Measurements from ENCODE around the gene UMAD1.

GRCh38 chr7:7779888-7780287 is 139.3 kb downstream of the UMAD1 start:
- TF ChIP-seq CTCF (IDR thresholded peaks at IDR 0.05; ENCODE audit: insufficient read depth, low read length) (no peak), REST (IDR thresholded peaks at IDR 0.05; ENCODE audit: insufficient replicate concordance, low read depth) (no peak), SPI1 (IDR thresholded peaks at IDR 0.05; ENCODE audit: borderline replicate concordance, low read depth) (no peak), POLR2AphosphoS5 (IDR thresholded peaks at IDR 0.05; ENCODE audit: low read depth) (no peak), GABPA (IDR thresholded peaks at IDR 0.05; ENCODE audit: low read depth) (no peak)

Data from HL-60 (cell line).